ENCODE data around the gene VWA2.

Gene VWA2

GRCh38 chr10:114300036-114300645 lies 61.1 kb downstream of the VWA2 start:
- DNase-seq: no peak

DNA sequence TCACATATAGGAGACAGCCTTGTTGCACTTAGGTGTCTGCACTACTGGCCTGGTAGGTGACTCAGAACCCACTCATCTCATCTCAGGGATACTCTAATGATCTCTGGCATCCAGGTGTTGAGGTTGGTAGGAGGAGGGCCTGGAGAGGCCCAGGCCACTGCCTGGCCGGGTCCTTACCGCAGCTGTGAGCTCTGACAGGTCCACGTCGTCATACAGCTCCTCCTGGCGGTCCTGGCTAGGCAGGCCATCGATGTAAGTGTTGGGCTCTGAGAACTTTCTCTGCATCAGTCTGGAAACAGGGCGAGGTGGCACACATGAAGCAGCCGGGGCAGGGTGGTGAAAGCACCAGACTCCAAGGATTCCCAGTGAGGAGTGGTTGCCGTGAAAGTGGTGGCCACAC lies 62.1 kb downstream of the VWA2 start:
- peak; percentile 41 for DNase-seq

DNA sequence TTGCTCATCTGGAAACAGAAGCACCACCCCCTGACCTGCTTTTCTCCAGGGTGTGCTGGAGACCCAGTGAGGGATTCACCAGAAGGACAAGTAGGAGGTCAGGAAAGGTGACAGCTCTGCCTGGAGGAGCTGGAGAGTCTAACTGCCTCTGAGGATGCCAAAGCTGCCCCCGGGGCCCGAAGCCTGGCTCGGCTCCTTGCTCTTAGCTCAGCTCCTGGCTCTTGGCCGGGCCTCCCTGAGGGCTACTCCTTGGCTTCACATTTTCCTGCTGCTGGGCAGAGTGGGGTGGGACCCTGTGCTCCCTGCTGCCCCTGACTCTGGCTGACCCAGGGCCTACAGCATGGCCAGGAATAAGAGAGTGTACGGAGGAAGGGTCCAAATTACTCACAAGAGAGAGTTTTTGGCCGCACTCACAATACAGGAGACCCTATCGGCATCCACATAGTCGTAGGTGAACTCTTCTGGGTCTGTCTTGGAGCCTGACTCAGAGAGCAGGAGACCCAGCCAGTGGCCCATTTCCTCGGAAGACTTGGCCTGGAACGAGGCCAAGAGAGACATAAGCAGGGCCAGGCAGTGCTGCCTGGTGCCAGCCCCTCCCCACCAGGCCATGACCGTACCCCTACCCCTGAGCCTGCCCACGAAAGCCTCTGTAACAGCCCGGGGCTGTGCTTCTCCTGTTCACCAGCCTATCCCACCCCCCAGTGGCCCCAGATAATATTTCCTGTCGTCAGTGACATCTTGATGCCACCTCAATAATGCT lies 63.1 kb downstream of the VWA2 start:
- DNase-seq: no peak

- DNase-seq: no peak
Measured at GRCh38 chr10:114303556-114303955, 64.5 kb downstream of the VWA2 start.

- DNase-seq: peak; percentile 92
Measured at GRCh38 chr10:114304017-114304570, 65.0 kb downstream of the VWA2 start.

- DNase-seq: peak; percentile 83
Measured at GRCh38 chr10:114304571-114305421, 65.7 kb downstream of the VWA2 start.

- DNase-seq: no peak
Measured at GRCh38 chr10:114305521-114305925, 66.5 kb downstream of the VWA2 start.

GRCh38 chr10:114306116-114306973 lies 67.3 kb downstream of the VWA2 start:
- DNase-seq: peak; percentile 41

GRCh38 chr10:114307731-114308130 lies 68.7 kb downstream of the VWA2 start:
- no peak for DNase-seq

GRCh38 chr10:114308531-114309363 lies 69.7 kb downstream of the VWA2 start:
- DNase-seq: no peak

DNA sequence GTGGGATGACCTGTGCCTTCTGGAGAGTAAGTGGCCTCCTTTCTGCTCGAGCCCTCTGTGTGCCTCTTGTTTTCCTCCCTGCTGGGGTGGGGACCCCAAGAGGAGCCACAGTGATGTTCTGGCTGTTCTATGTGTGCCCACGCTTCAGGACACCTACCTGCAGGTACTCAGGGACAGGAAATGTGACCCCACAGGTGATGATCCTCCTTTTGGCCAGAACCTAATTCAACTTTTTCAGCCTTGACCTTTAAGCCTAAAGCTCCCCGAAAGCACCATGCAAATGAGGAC lies 70.3 kb downstream of the VWA2 start:
- no peak for DNase-seq

- no peak for DNase-seq
Measured at GRCh38 chr10:114310346-114310745, 71.3 kb downstream of the VWA2 start.

DNA sequence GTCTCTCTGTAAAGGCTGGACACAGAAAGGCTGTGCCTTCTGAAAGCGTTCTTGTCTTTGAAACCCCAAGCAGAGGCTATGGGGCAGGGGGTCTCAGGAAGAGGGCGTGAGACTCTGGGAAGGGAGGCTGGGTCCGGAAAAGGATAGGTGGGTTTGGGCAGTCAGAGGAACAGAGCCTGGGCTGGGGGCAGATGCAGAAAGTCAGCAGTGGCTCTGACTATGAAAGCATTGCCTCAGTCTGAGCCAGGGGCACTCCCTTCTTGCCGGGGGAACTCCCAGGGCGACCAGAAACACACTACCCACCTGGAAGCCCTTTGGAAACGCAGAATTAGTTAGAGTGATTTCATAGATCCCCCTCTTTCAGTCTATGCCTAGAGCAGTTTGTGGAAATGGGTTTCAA lies 72.0 kb downstream of the VWA2 start:
- DNase-seq: no peak

- DNase-seq: no peak
Measured at GRCh38 chr10:114311496-114312209, 72.6 kb downstream of the VWA2 start.

DNA sequence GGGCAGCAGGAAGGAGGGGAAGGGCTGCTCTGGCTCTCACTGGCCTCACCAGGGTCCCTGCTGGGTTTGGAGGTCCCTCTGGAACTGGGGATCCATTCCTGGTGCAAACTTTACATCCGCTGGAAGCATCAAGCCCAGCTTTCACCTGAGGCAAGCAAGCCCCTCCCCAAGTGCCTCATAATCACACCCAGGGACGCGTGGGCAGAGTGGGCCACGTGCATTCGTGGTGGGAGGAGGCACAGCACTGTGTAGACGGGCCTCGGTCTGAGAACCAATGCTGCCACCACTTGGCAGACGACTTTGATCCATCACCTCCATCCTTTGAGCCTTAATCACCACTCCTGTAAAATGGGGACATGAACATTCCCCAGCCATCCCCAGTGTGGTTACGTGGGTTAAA lies 74.1 kb downstream of the VWA2 start:
- no peak for DNase-seq

GRCh38 chr10:114313866-114314265 lies 74.8 kb downstream of the VWA2 start:
- DNase-seq: no peak

GRCh38 chr10:114315566-114316420 lies 76.7 kb downstream of the VWA2 start:
- DNase-seq: no peak

GRCh38 chr10:114316744-114317143 lies 77.7 kb downstream of the VWA2 start:
- DNase-seq: no peak

GRCh38 chr10:114319406-114320248 lies 80.6 kb downstream of the VWA2 start:
- no peak for DNase-seq

Measured in DMS53 (cell line).